Neuronal stem cell (in vitro differentiated cells): ENCODE results near the gene SCIN.

Experiments used
- DNase-seq: peaks from one replicate; pipeline ENCODE4 v3.0.0-alpha.2; 2013; ENCODE audit warnings: low spot score
- H2AFZ ChIP-seq: one replicate; pipeline ENCODE4 v1.6.1; 2013; ENCODE audit warnings: mild to moderate bottlenecking, low read length, inconsistent platforms
- H2AK5ac ChIP-seq: 2 replicates; pipeline ENCODE4 v1.6.1; 2013; ENCODE audit warnings: low read depth, mild to moderate bottlenecking, inconsistent platforms, low read length, moderate library complexity, mixed read lengths
- H2BK120ac ChIP-seq: 2 replicates; pipeline ENCODE4 v1.6.1; 2013; ENCODE audit warnings: low read depth, mild to moderate bottlenecking, inconsistent platforms, low read length, moderate library complexity, mixed read lengths
- H2BK12ac ChIP-seq: one replicate; pipeline ENCODE4 v1.6.1; 2013; ENCODE audit warnings: low read length, inconsistent platforms
- H2BK15ac ChIP-seq: 2 replicates; pipeline ENCODE4 v1.6.1; 2013; ENCODE audit warnings: mild to moderate bottlenecking, low read length, inconsistent platforms, mixed read lengths
- H2BK5ac ChIP-seq: one replicate; pipeline ENCODE4 v1.6.1; 2013; ENCODE audit warnings: inconsistent platforms, mild to moderate bottlenecking, low read length, moderate library complexity
- H3K14ac ChIP-seq: one replicate; pipeline ENCODE4 v1.6.1; 2013; ENCODE audit warnings: low read length, inconsistent platforms
- H3K18ac ChIP-seq: 2 replicates; pipeline ENCODE4 v1.6.1; 2013; ENCODE audit warnings: low read length, inconsistent platforms
- H3K23ac ChIP-seq: 2 replicates; pipeline ENCODE4 v1.6.1; 2013; ENCODE audit warnings: low read depth, mild to moderate bottlenecking, mixed read lengths, low read length, inconsistent platforms; ENCODE audit not compliant: poor library complexity
- H3K27ac ChIP-seq: replicated peaks from 3 replicates; pipeline ENCODE4 v1.5.1; 2013; ENCODE audit warnings: low read length, inconsistent platforms
- H3K27me3 ChIP-seq, 3 experiments: 2 replicates each; pipeline ENCODE4 v1.6.1; 2013; ENCODE audit warnings: low read length in 3 of 3, mild to moderate bottlenecking in 2 of 3, inconsistent platforms in 1 of 3, low read depth in 1 of 3, mixed read lengths in 1 of 3, moderate library complexity in 1 of 3; ENCODE audit not compliant: control insufficient read depth in 3 of 3, insufficient read depth in 3 of 3
- H3K36me3 ChIP-seq, 2 donors: replicated peaks in 1 of 2; 2 replicates each; pipeline ENCODE4 v1.6.1; 2013; ENCODE audit warnings: low read length in 2 of 2; ENCODE audit not compliant: control insufficient read depth in 2 of 2, insufficient read depth in 2 of 2
- H3K4ac ChIP-seq: 2 replicates; pipeline ENCODE4 v1.6.1; 2013; ENCODE audit warnings: inconsistent platforms, mild to moderate bottlenecking, low read length, moderate library complexity
- H3K4me1 ChIP-seq, 2 donors: 1 replicate in 1 of 2; 2 replicates in 1 of 2; pipeline ENCODE4 v1.6.1; 2013; ENCODE audit warnings: low read length in 2 of 2, low read depth in 1 of 2; ENCODE audit not compliant: control insufficient read depth in 2 of 2, insufficient read depth in 1 of 2
- H3K4me2 ChIP-seq: one replicate; pipeline ENCODE4 v1.6.1; 2013; ENCODE audit warnings: mild to moderate bottlenecking, low read length, inconsistent platforms; ENCODE audit not compliant: insufficient read depth, poor library complexity, severe bottlenecking
- H3K4me3 ChIP-seq, 2 donors: 2 replicates each; pipeline ENCODE4 v1.5.1; 2013; ENCODE audit warnings: low read length in 2 of 2, mild to moderate bottlenecking in 2 of 2, inconsistent platforms in 1 of 2, moderate library complexity in 1 of 2
- H3K79me1 ChIP-seq: one replicate; pipeline ENCODE4 v1.6.1; 2013; ENCODE audit warnings: low read depth, mild to moderate bottlenecking, inconsistent platforms, low read length, moderate library complexity
- H3K9ac ChIP-seq: one replicate; pipeline ENCODE4 v1.6.1; 2013; ENCODE audit warnings: mild to moderate bottlenecking, low read depth, low read length, inconsistent platforms; ENCODE audit not compliant: poor library complexity
- H3K9me3 ChIP-seq, 2 donors: replicated peaks in 1 of 2; 2 replicates each; pipeline versions ENCODE3 to v1.6.1; 2013; ENCODE audit warnings: low read length in 2 of 2, mild to moderate bottlenecking in 2 of 2, inconsistent platforms in 1 of 2, low read depth in 1 of 2, mixed read lengths in 1 of 2, moderate library complexity in 1 of 2; ENCODE audit not compliant: control insufficient read depth in 2 of 2, insufficient read depth in 1 of 2
- H4K8ac ChIP-seq: one replicate; pipeline ENCODE4 v1.6.1; 2013; ENCODE audit warnings: low read depth, mild to moderate bottlenecking, inconsistent platforms, low read length, moderate library complexity
- H4K91ac ChIP-seq: one replicate; pipeline ENCODE4 v1.6.1; 2013; ENCODE audit warnings: low read length, low read depth, mild to moderate bottlenecking, inconsistent platforms; ENCODE audit not compliant: poor library complexity
- WGBS, 2 donors: extraction: QIAGEN DNeasy Blood & Tissue Kit; methylation state at CpG; one replicate each; pipeline ENCODE4 v1.1.7; 2013; ENCODE audit warnings: missing lambda C conversion rate in 2 of 2, mixed read lengths in 1 of 2; ENCODE audit not compliant: insufficient read length in 2 of 2, insufficient replicate concordance in 1 of 2; ENCODE audit errors: extremely low coverage in 2 of 2; 5-methylcytosine and 5-hydroxymethylcytosine counted together

SCIN gene

GRCh38 chr7:12552876-12553275 lies 17.6 kb upstream of the SCIN start:
- Histone ChIP-seq H4K91ac (no peak overlapping the region), H3K9ac (no peak overlapping the region), H3K4me1 (no peaks in the 10 kb centered on the region), H3K36me3 (no peaks in the 10 kb centered on the region), H2AFZ (no peak overlapping the region), H2BK120ac (no peak overlapping the region), H3K4me3 (no peak overlapping the region), H3K27ac (no peak overlapping the region), H3K4ac (no peak overlapping the region), H2BK12ac (no peak overlapping the region), H3K23ac (no peak overlapping the region), H4K8ac (no peak overlapping the region), H3K14ac (no peak overlapping the region), H2AK5ac (no peak overlapping the region), H3K9me3 (peaks cover 3 to 5% of the 10 kb centered on the region in 2 donors), H3K18ac (no peak overlapping the region), H3K79me1 (no peaks in the 10 kb centered on the region), H2BK15ac (no peak overlapping the region), H3K27me3 (no peaks in the 10 kb centered on the region), H3K4me2 (no peak overlapping the region), H2BK5ac (no peak overlapping the region)
- no CpG with 5 or more reads among the region's 1 CpG for WGBS, 2 donors
- no peak for DNase-seq

GRCh38 chr7:12553416-12553815 lies 17.1 kb upstream of the SCIN start:
- Histone ChIP-seq H3K27ac (no peak overlapping the region), H3K36me3 (no peaks in the 10 kb centered on the region), H3K27me3 (no peaks in the 10 kb centered on the region), H3K4me1 (no peaks in the 10 kb centered on the region), H3K14ac (no peak overlapping the region), H2AFZ (no peak overlapping the region), H2BK120ac (no peak overlapping the region), H4K91ac (no peak overlapping the region), H3K79me1 (no peaks in the 10 kb centered on the region), H3K18ac (no peak overlapping the region), H3K9me3 (peaks cover 3 to 5% of the 10 kb centered on the region in 2 donors), H2BK12ac (no peak overlapping the region), H4K8ac (no peak overlapping the region), H3K4ac (no peak overlapping the region), H3K4me3 (no peak overlapping the region), H2AK5ac (no peak overlapping the region), H3K9ac (no peak overlapping the region), H3K23ac (no peak overlapping the region), H2BK5ac (no peak overlapping the region), H2BK15ac (no peak overlapping the region), H3K4me2 (no peak overlapping the region)
- DNase-seq = no peak

GRCh38 chr7:12554351-12554750 lies 16.2 kb upstream of the SCIN start:
- H3K4me2 ChIP-seq = no peak overlapping the region
- DNase-seq = no peak
- H3K4me1 ChIP-seq = no peaks in the 10 kb centered on the region
- no peak overlapping the region for H3K14ac ChIP-seq
- no peak overlapping the region for H3K4ac ChIP-seq
- no peak overlapping the region for H3K9ac ChIP-seq
- no peak overlapping the region for H2BK12ac ChIP-seq
- H3K36me3 ChIP-seq = no peaks in the 10 kb centered on the region
- no peak overlapping the region for H3K27ac ChIP-seq
- H4K8ac ChIP-seq = no peak overlapping the region
- no peak overlapping the region for H2BK120ac ChIP-seq
- no peak overlapping the region for H2BK5ac ChIP-seq
- WGBS, 2 donors = no CpG with 5 or more reads among the region's 2 CpGs
- no peak overlapping the region for H3K23ac ChIP-seq
- no peak overlapping the region for H3K4me3 ChIP-seq
- no peak overlapping the region for H2AFZ ChIP-seq
- H2BK15ac ChIP-seq = no peak overlapping the region
- no peak overlapping the region for H3K18ac ChIP-seq
- H3K27me3 ChIP-seq = no peaks in the 10 kb centered on the region
- H3K79me1 ChIP-seq = no peaks in the 10 kb centered on the region
- no peak overlapping the region for H2AK5ac ChIP-seq
- peaks cover 3 to 5% of the 10 kb centered on the region in 2 donors for H3K9me3 ChIP-seq
- H4K91ac ChIP-seq = no peak overlapping the region

GRCh38 chr7:12554872-12555271 lies 15.6 kb upstream of the SCIN start:
- H3K4me1 ChIP-seq = no peaks in the 10 kb centered on the region
- H3K23ac ChIP-seq = no peak overlapping the region

More at GRCh38 chr7:12554872-12555271, 15.6 kb upstream of the SCIN start:
- no peak for DNase-seq
- Histone ChIP-seq H3K27me3 (no peaks in the 10 kb centered on the region), H3K4me3 (no peak overlapping the region), H3K9ac (no peak overlapping the region), H3K79me1 (no peaks in the 10 kb centered on the region), H4K8ac (no peak overlapping the region), H4K91ac (no peak overlapping the region), H2BK5ac (no peak overlapping the region), H3K4me2 (no peak overlapping the region), H2BK12ac (no peak overlapping the region), H2BK120ac (no peak overlapping the region), H3K18ac (no peak overlapping the region), H3K36me3 (no peaks in the 10 kb centered on the region), H2AK5ac (no peak overlapping the region), H2AFZ (no peak overlapping the region), H3K9me3 (peaks cover 3 to 5% of the 10 kb centered on the region in 2 donors), H3K27ac (no peak overlapping the region), H3K14ac (no peak overlapping the region), H2BK15ac (no peak overlapping the region), H3K4ac (no peak overlapping the region)
- no CpG with 5 or more reads among the region's 6 CpGs for WGBS, 2 donors
